Mucosa of rectum (tissue), 2 donors: Measurements from ENCODE around the gene SDK1.

Experiments used
- H3K27ac ChIP-seq, 2 donors: one replicate each; pipeline ENCODE4 v1.7.0; 2013; ENCODE audit warnings: inconsistent platforms in 2 of 2, low read depth in 2 of 2, low read length in 2 of 2
- H3K27me3 ChIP-seq, 2 donors: one replicate each; pipeline ENCODE4 v1.7.0; 2013; ENCODE audit warnings: low read length in 2 of 2; ENCODE audit not compliant: control insufficient read depth in 2 of 2, insufficient read depth in 2 of 2
- H3K36me3 ChIP-seq, 2 donors: one replicate each; pipeline ENCODE4 v1.7.0; 2013; ENCODE audit warnings: low read length in 2 of 2; ENCODE audit not compliant: control insufficient read depth in 2 of 2, insufficient read depth in 2 of 2
- H3K4me1 ChIP-seq, 2 donors: one replicate each; pipeline ENCODE4 v1.7.0; 2013; ENCODE audit warnings: low read length in 2 of 2, mild to moderate bottlenecking in 1 of 2; ENCODE audit not compliant: control insufficient read depth in 2 of 2, insufficient read depth in 2 of 2
- H3K4me3 ChIP-seq, 2 donors: one replicate each; pipeline ENCODE4 v1.7.0; 2013; ENCODE audit warnings: low read length in 2 of 2
- H3K9ac ChIP-seq, 2 donors: one replicate each; pipeline ENCODE4 v1.7.0; 2013; ENCODE audit warnings: low read length in 2 of 2, low read depth in 1 of 2, mild to moderate bottlenecking in 1 of 2
- H3K9me3 ChIP-seq, 2 donors: one replicate each; pipeline ENCODE4 v1.7.0; 2013; ENCODE audit warnings: low read length in 2 of 2; ENCODE audit not compliant: control insufficient read depth in 2 of 2
- donor health status: healthy.
- donor health status: Normal muscosa, but diverticular disease.

Gene SDK1

GRCh38 chr7:4009211-4010060 lies 708.4 kb downstream of the SDK1 start:
- Histone ChIP-seq H3K4me3 (no peak overlapping the region), H3K27ac (no peak overlapping the region), H3K27me3 (no peaks in the 10 kb centered on the region), H3K36me3 (no peaks in the 10 kb centered on the region), H3K4me1 (no peaks in the 10 kb centered on the region), H3K9ac (no peak overlapping the region), H3K9me3 (no peaks in the 10 kb centered on the region)

DNA sequence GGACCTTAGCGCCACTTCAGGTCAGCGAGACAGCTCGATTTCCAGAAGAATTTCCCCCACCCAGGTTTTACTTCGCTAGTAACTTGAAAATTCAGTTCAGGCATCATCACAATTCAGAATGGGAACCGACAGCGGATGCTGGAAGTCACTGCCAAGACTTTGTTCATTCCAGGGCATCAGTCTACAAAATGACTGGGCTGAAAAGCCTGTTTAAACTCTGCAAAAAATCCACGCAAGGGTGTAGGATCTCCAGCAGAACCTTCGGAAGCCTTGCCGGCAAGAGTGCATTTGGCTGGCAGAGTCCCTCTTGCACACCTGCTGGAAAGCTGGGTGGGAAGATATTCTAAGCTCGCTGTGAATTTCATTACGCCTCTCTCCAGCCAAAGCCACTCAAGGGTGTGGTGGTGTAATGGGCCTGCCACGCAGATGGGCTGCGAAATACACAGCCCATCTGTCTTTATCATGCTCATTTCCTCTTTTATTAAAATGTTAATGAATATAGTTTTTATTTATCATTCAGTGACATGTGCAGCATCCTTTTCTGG lies 709.1 kb downstream of the SDK1 start:
- Histone ChIP-seq H3K9ac (no peak overlapping the region), H3K27ac (no peak overlapping the region), H3K9me3 (no peaks in the 10 kb centered on the region), H3K4me3 (no peak overlapping the region), H3K4me1 (no peaks in the 10 kb centered on the region), H3K27me3 (no peaks in the 10 kb centered on the region), H3K36me3 (no peaks in the 10 kb centered on the region)

GRCh38 chr7:4010923-4011656 lies 710.0 kb downstream of the SDK1 start:
- Histone ChIP-seq H3K27me3 (no peaks in the 10 kb centered on the region), H3K9ac (no peak overlapping the region), H3K36me3 (no peaks in the 10 kb centered on the region), H3K4me3 (no peak overlapping the region), H3K9me3 (no peaks in the 10 kb centered on the region), H3K27ac (no peak overlapping the region), H3K4me1 (no peaks in the 10 kb centered on the region)

DNA sequence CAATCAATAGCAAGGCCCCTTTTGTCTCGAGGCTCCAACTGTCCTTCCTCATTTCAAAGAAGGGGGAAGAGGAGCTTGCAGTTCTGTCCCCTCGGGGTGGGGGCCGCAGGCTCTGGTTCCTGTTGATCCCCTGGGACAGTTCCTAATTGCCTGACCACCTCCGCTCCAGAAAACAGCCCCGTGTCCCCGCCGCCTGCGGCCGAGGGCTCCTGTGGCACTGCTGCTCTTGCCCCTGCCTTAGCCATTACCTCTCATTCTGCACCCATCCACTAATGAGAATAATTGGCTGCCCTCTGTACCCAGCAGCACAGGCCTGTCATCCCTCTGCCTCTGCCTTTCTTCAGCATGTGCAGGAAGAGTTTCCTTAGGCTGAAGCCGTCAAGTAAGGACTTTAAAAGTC lies 712.7 kb downstream of the SDK1 start:
- peaks cover under 1 to 2% of the 10 kb centered on the region in 2 donors for H3K9me3 ChIP-seq
- H3K27ac ChIP-seq = no peak overlapping the region
- H3K9ac ChIP-seq = no peak overlapping the region
- no peaks in the 10 kb centered on the region for H3K27me3 ChIP-seq
- no peak overlapping the region for H3K4me3 ChIP-seq
- no peaks in the 10 kb centered on the region for H3K36me3 ChIP-seq
- H3K4me1 ChIP-seq = no peaks in the 10 kb centered on the region

GRCh38 chr7:4014346-4015050 lies 713.4 kb downstream of the SDK1 start:
- Histone ChIP-seq H3K9me3 (peaks cover 2 to 4% of the 10 kb centered on the region in 2 donors), H3K36me3 (no peaks in the 10 kb centered on the region), H3K27ac (no peak overlapping the region), H3K9ac (no peak overlapping the region), H3K27me3 (no peaks in the 10 kb centered on the region), H3K4me3 (no peak overlapping the region), H3K4me1 (no peaks in the 10 kb centered on the region)

DNA sequence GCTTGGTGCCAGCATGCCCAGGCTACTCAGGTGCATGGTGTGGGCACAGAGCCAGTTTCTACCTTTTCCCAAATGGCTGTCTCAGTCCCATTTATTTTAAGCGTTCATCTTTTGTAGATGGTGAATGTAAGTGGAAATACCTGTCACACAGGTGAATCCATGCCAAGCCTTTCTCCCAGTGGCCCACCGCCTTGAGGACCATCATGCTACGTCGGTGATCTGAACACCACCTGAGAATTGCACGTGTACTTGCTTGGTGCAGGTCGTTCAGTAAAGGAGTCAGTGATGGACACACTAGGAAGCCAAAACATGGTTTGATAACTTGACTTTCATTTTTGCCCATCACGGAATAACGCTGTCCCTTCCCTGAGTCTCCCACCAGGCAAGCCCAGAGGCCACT lies 714.3 kb downstream of the SDK1 start:
- no peak overlapping the region for H3K27ac ChIP-seq
- no peaks in the 10 kb centered on the region for H3K36me3 ChIP-seq
- H3K27me3 ChIP-seq = no peaks in the 10 kb centered on the region
- no peaks in the 10 kb centered on the region for H3K4me1 ChIP-seq
- peaks cover 2 to 4% of the 10 kb centered on the region in 2 donors for H3K9me3 ChIP-seq
- no peak overlapping the region for H3K9ac ChIP-seq
- H3K4me3 ChIP-seq = no peak overlapping the region

- no peaks in the 10 kb centered on the region for H3K4me1 ChIP-seq
- H3K36me3 ChIP-seq = no peaks in the 10 kb centered on the region
- no peaks in the 10 kb centered on the region for H3K27me3 ChIP-seq
- peaks cover 2 to 4% of the 10 kb centered on the region in 2 donors for H3K9me3 ChIP-seq
- no peak overlapping the region for H3K4me3 ChIP-seq
- no peak overlapping the region for H3K9ac ChIP-seq
- no peak overlapping the region for H3K27ac ChIP-seq
Measured at GRCh38 chr7:4015996-4016395, 714.9 kb downstream of the SDK1 start.

- Histone ChIP-seq H3K27me3 (no peaks in the 10 kb centered on the region), H3K9ac (no peak overlapping the region), H3K4me3 (no peak overlapping the region), H3K27ac (no peak overlapping the region), H3K4me1 (no peaks in the 10 kb centered on the region), H3K9me3 (peaks cover 2 to 4% of the 10 kb centered on the region in 2 donors), H3K36me3 (no peaks in the 10 kb centered on the region)
Measured at GRCh38 chr7:4017081-4017480, 716.0 kb downstream of the SDK1 start.

GRCh38 chr7:4017785-4018184 lies 716.7 kb downstream of the SDK1 start:
- Histone ChIP-seq H3K4me1 (no peaks in the 10 kb centered on the region), H3K4me3 (no peak overlapping the region)

More at GRCh38 chr7:4017785-4018184, 716.7 kb downstream of the SDK1 start:
- H3K36me3 ChIP-seq = no peaks in the 10 kb centered on the region
- no peak overlapping the region for H3K9ac ChIP-seq
- peaks cover 2 to 4% of the 10 kb centered on the region in 2 donors for H3K9me3 ChIP-seq
- H3K27ac ChIP-seq = no peak overlapping the region
- H3K27me3 ChIP-seq = no peaks in the 10 kb centered on the region
